ENCODE data around the gene FGFR4. TPM values are rescaled to one million over a fixed set of nuclear protein-coding genes. Genes with fewer than 3 reads are reported as not detected.

The FGFR4 gene
- total RNA-seq, 6 experiments from 2014 or later, result 0.14 to 0.53 (median 0.33) TPM; not detected in 1

- H3K4me3 Mint-ChIP-seq, result no peak overlapping the region
- H3K36me3 Mint-ChIP-seq (ENCODE audit: low read depth), result peaks cover 19% of the 10 kb centered on the region; the same call in 1 of the 2 replicates
- H3K27me3 Mint-ChIP-seq (ENCODE audit: insufficient read depth), result no peaks in the 10 kb centered on the region; the same call in 1 of the 2 replicates
- H3K27ac Mint-ChIP-seq, result no peak overlapping the region
- no peaks in the 10 kb centered on the region for H3K9me3 Mint-ChIP-seq
- H3K4me1 Mint-ChIP-seq (ENCODE audit: low read depth), result peaks cover 25% of the 10 kb centered on the region
- DNase-seq, result no peak
- TF ChIP-seq CTCF (IDR thresholded peaks at IDR 0.05), result no peak
These were observed 21.2 kb upstream of the FGFR4 start for GRCh38 chr5:177065491-177065890.

- TF ChIP-seq CTCF (IDR thresholded peaks at IDR 0.05), result no peak
- Mint-ChIP-seq H3K4me1 (ENCODE audit: low read depth) (peaks cover 33% of the 10 kb centered on the region), H3K27me3 (ENCODE audit: insufficient read depth) (no peaks in the 10 kb centered on the region; the same call in 1 of the 2 replicates), H3K36me3 (ENCODE audit: low read depth) (peaks cover 19% of the 10 kb centered on the region; the same call in 1 of the 2 replicates), H3K4me3 (no peak overlapping the region; the same call in 1 of the 2 replicates), H3K27ac (peak overlapping the region; percentile 78), H3K9me3 (no peaks in the 10 kb centered on the region)
- peak; percentile 39 for DNase-seq
These were observed 20.5 kb upstream of the FGFR4 start for GRCh38 chr5:177066224-177066623.

GRCh38 chr5:177067503-177067902, 19.2 kb upstream of the FGFR4 start:
- DNase-seq, result peak; percentile 58
- Mint-ChIP-seq H3K4me3 (no peak overlapping the region), H3K36me3 (ENCODE audit: low read depth) (peaks cover 17% of the 10 kb centered on the region; the same call in 1 of the 2 replicates), H3K27ac (peak overlapping the region; percentile 68), H3K4me1 (ENCODE audit: low read depth) (peaks cover 44% of the 10 kb centered on the region), H3K27me3 (ENCODE audit: insufficient read depth) (no peaks in the 10 kb centered on the region; the same call in 1 of the 2 replicates), H3K9me3 (no peaks in the 10 kb centered on the region)
- TF ChIP-seq CTCF (IDR thresholded peaks at IDR 0.05), result no peak

- peaks cover 8% of the 10 kb centered on the region; the same call in 1 of the 2 replicates for H3K36me3 Mint-ChIP-seq (ENCODE audit: low read depth)
- peak overlapping the region; percentile 79 for H3K27ac Mint-ChIP-seq
- DNase-seq, result no peak
- H3K9me3 Mint-ChIP-seq, result no peaks in the 10 kb centered on the region
- peaks cover 42% of the 10 kb centered on the region for H3K4me1 Mint-ChIP-seq (ENCODE audit: low read depth)
- no peaks in the 10 kb centered on the region; the same call in 1 of the 2 replicates for H3K27me3 Mint-ChIP-seq (ENCODE audit: insufficient read depth)
- no peak overlapping the region for H3K4me3 Mint-ChIP-seq
- TF ChIP-seq CTCF (IDR thresholded peaks at IDR 0.05), result no peak
These were observed 16.1 kb upstream of the FGFR4 start for GRCh38 chr5:177070536-177071191.

- H3K27ac Mint-ChIP-seq, result peak overlapping the region; percentile 79
These were observed 14.9 kb upstream of the FGFR4 start for GRCh38 chr5:177071666-177072385.

More at GRCh38 chr5:177071666-177072385, 14.9 kb upstream of the FGFR4 start:
- Mint-ChIP-seq H3K4me3 (peak overlapping the region; percentile 73), H3K36me3 (ENCODE audit: low read depth) (no peaks in the 10 kb centered on the region), H3K9me3 (no peaks in the 10 kb centered on the region), H3K4me1 (ENCODE audit: low read depth) (peaks cover 32% of the 10 kb centered on the region), H3K27me3 (ENCODE audit: insufficient read depth) (no peaks in the 10 kb centered on the region)
- peak; percentile 95 for TF ChIP-seq CTCF (IDR thresholded peaks at IDR 0.05)
- peak; percentile 83 for DNase-seq
